Coronary artery (tissue), 2 donors: Measurements from ENCODE around the gene GSTM3.

Experiments
- DNase-seq: peaks from one replicate; pipeline ENCODE4 v3.0.0-alpha.2; 2017; ENCODE audit warnings: low spot score
- H3K27ac ChIP-seq, 2 donors: fragments of 200-600 bp; sonication (generic); one replicate each; pipeline ENCODE4 v1.5.1; 2016 to 2019
- H3K4me3 ChIP-seq: fragments of 200-600 bp; sonication (generic); 2 replicates; pipeline ENCODE4 v1.5.1; 2016; ENCODE audit warnings: mild to moderate bottlenecking, moderate library complexity
- CTCF ChIP-seq: fragments of 200-600 bp; sonication (generic); IDR thresholded peaks from one replicate; pipeline ENCODE4 v1.5.1; 2019; ENCODE audit warnings: antibody characterized with exemption

Gene GSTM3

GRCh38 chr1:109781806-109782205 is 41.0 kb upstream of the GSTM3 start:
- TF ChIP-seq CTCF = no peak
- H3K27ac ChIP-seq = no peak overlapping the region
- no peak overlapping the region for H3K4me3 ChIP-seq
- DNase-seq = no peak

GRCh38 chr1:109780982-109781381 is 40.1 kb upstream of the GSTM3 start:
- no peak overlapping the region for H3K27ac ChIP-seq
- no peak overlapping the region for H3K4me3 ChIP-seq
- no peak for DNase-seq
- no peak for TF ChIP-seq CTCF

GRCh38 chr1:109777980-109778625 is 37.3 kb upstream of the GSTM3 start:
- peak; percentile 59 for DNase-seq
- Histone ChIP-seq H3K27ac (no peak overlapping the region), H3K4me3 (no peak overlapping the region)
- no peak for TF ChIP-seq CTCF

- DNase-seq = peak; percentile 59
- Histone ChIP-seq H3K4me3 (no peak overlapping the region), H3K27ac (peak overlapping the region in 1 of 2 donors; percentile 70)
- TF ChIP-seq CTCF = no peak
Measured at GRCh38 chr1:109777436-109777835, 36.6 kb upstream of the GSTM3 start.

GRCh38 chr1:109776911-109777310 is 36.1 kb upstream of the GSTM3 start:
- TF ChIP-seq CTCF = peak; percentile 90
- peak; percentile 88 for DNase-seq
- no peak overlapping the region for H3K4me3 ChIP-seq
- H3K27ac ChIP-seq = peak overlapping the region in 1 of 2 donors; percentile 70

GRCh38 chr1:109776206-109776835 is 35.5 kb upstream of the GSTM3 start:
- H3K27ac ChIP-seq = no peak overlapping the region
- DNase-seq = peak; percentile 70
- H3K4me3 ChIP-seq = no peak overlapping the region
- no peak for TF ChIP-seq CTCF

GRCh38 chr1:109775398-109775797 is 34.6 kb upstream of the GSTM3 start:
- DNase-seq = no peak
- Histone ChIP-seq H3K4me3 (no peak overlapping the region), H3K27ac (no peak overlapping the region)
- no peak for TF ChIP-seq CTCF
